IMR-90 (cell line): ENCODE data around the gene RPN1. TPM values are rescaled to one million over a fixed set of nuclear protein-coding genes. Genes with fewer than 3 reads are reported as not detected.
A peak's percentile ranks its signal among the peaks of the same experiment; 100 is the strongest.

Experiments used
- ATAC-seq: fragments of 200-7000 bp; cut with Tn5 transposase; 2 replicates; pipeline ENCODE4 v1.9.1; 2020; ENCODE audit warnings: low read depth, mild to moderate bottlenecking, moderate library complexity
- BruUV-seq: library from RNA; stranded (reverse); fragments of 400-500 nt; replicated peaks from 2 replicates; lab custom pipeline; 2021; lab: Mats Ljungman, UMichigan
- CTCF ChIA-PET: fragments of 300-600 bp; formaldehyde crosslinking; extraction: SDS; loops from one replicate; lab custom pipeline; 2021; ENCODE audit warnings: antibody characterized with exemption; lab: Yijun Ruan, JAX
- POLR2A ChIA-PET: fragments of 300-600 bp; sonication (Branson Sonifier 250); formaldehyde crosslinking; loops from one replicate; lab custom pipeline; 2022; ENCODE audit warnings: antibody characterized with exemption; ENCODE audit not compliant: unreplicated experiment; lab: Charles Lee
- DNase-seq: peaks from one replicate; pipeline ENCODE4 v3.0.0; 2013
- H2AFZ ChIP-seq: replicated peaks from 2 replicates; pipeline ENCODE3; 2013; ENCODE audit warnings: low read length, mild to moderate bottlenecking; ENCODE audit not compliant: poor library complexity
- H2AK5ac ChIP-seq: 2 replicates; pipeline ENCODE4 v1.6.1; 2013; ENCODE audit warnings: low read depth, low read length, inconsistent platforms
- H2AK9ac ChIP-seq: replicated peaks from 2 replicates; pipeline ENCODE3; 2013; ENCODE audit warnings: mild to moderate bottlenecking, low read depth, low read length, moderate library complexity; ENCODE audit not compliant: poor library complexity
- H2BK120ac ChIP-seq: 2 replicates; pipeline ENCODE4 v1.6.1; 2013; ENCODE audit warnings: low read depth, low read length, inconsistent platforms
- H2BK15ac ChIP-seq: 3 replicates; pipeline ENCODE4 v1.6.1; 2013; ENCODE audit warnings: low read depth, low read length, inconsistent platforms
- H2BK20ac ChIP-seq: 2 replicates; pipeline ENCODE4 v1.6.1; 2013; ENCODE audit warnings: low read depth, mild to moderate bottlenecking, inconsistent platforms, low read length, moderate library complexity
- H2BK5ac ChIP-seq: 2 replicates; pipeline ENCODE4 v1.6.1; 2013; ENCODE audit warnings: mild to moderate bottlenecking, low read depth, low read length, inconsistent platforms; ENCODE audit not compliant: poor library complexity, severe bottlenecking
- H3K14ac ChIP-seq: replicated peaks from 2 replicates; pipeline ENCODE4 v1.6.1; 2013; ENCODE audit warnings: low read depth, low read length, inconsistent platforms
- H3K18ac ChIP-seq: 2 replicates; pipeline ENCODE4 v1.6.1; 2013; ENCODE audit warnings: low read depth, low read length, control low read depth
- H3K23ac ChIP-seq: 2 replicates; pipeline ENCODE4 v1.6.1; 2013; ENCODE audit warnings: low read depth, low read length, inconsistent platforms
- H3K27ac ChIP-seq: 2 replicates; pipeline ENCODE4 v1.5.1; 2013; ENCODE audit warnings: mild to moderate bottlenecking, control low read depth, low read length; ENCODE audit not compliant: insufficient read depth
- H3K27me3 ChIP-seq: 2 replicates; pipeline ENCODE4 v1.6.1; 2013; ENCODE audit warnings: low read length; ENCODE audit not compliant: control insufficient read depth, insufficient read depth
- H3K36me3 ChIP-seq: 2 replicates; pipeline ENCODE4 v1.6.1; 2013; ENCODE audit warnings: low read length, mixed read lengths; ENCODE audit not compliant: control insufficient read depth, insufficient read depth
- H3K4ac ChIP-seq: 2 replicates; pipeline ENCODE4 v1.6.1; 2013; ENCODE audit warnings: low read depth, low read length, inconsistent platforms
- H3K4me1 ChIP-seq: 2 replicates; pipeline ENCODE4 v1.6.1; 2013; ENCODE audit warnings: low read length, mixed read lengths; ENCODE audit not compliant: control insufficient read depth, insufficient read depth
- H3K4me2 ChIP-seq: 2 replicates; pipeline ENCODE4 v1.6.1; 2013; ENCODE audit warnings: low read depth, mild to moderate bottlenecking, control low read depth, low read length, moderate library complexity
- H3K4me3 ChIP-seq: 2 replicates; pipeline ENCODE4 v1.5.1; 2013; ENCODE audit warnings: low read depth, mild to moderate bottlenecking, control low read depth, low read length, moderate library complexity; ENCODE audit not compliant: insufficient read depth
- H3K56ac ChIP-seq: 2 replicates; pipeline ENCODE4 v1.6.1; 2013; ENCODE audit warnings: low read length, inconsistent platforms; ENCODE audit not compliant: insufficient read depth; ENCODE audit errors: extremely low read depth
- H3K79me1 ChIP-seq, 2 experiments: 2 replicates each; pipeline ENCODE4 v1.6.1; 2013; ENCODE audit warnings: low read length in 2 of 2, inconsistent platforms in 1 of 2, low read depth in 1 of 2
- H3K9ac ChIP-seq: 2 replicates; pipeline ENCODE4 v1.6.1; 2013; ENCODE audit warnings: low read depth, low read length, control low read depth
- H3K9me1 ChIP-seq: 2 replicates; pipeline ENCODE4 v1.6.1; 2013; ENCODE audit warnings: low read length, inconsistent platforms; ENCODE audit not compliant: insufficient read depth
- H3K9me3 ChIP-seq: 2 replicates; pipeline ENCODE4 v1.6.1; 2013; ENCODE audit warnings: low read length; ENCODE audit not compliant: control insufficient read depth, insufficient read depth
- H4K20me1 ChIP-seq: 2 replicates; pipeline ENCODE4 v1.6.1; 2013; ENCODE audit warnings: low read length, inconsistent platforms; ENCODE audit not compliant: insufficient read depth
- H4K5ac ChIP-seq: 2 replicates; pipeline ENCODE4 v1.6.1; 2013; ENCODE audit warnings: mild to moderate bottlenecking, low read depth, low read length, control low read depth
- H4K8ac ChIP-seq, 2 experiments: 2 replicates each; pipeline ENCODE4 v1.6.1; 2013; ENCODE audit warnings: low read depth in 2 of 2, low read length in 2 of 2, control low read depth in 1 of 2, inconsistent platforms in 1 of 2
- H4K91ac ChIP-seq: 2 replicates; pipeline ENCODE4 v1.6.1; 2013; ENCODE audit warnings: low read depth, low read length, inconsistent platforms; ENCODE audit not compliant: insufficient read depth
- CEBPB ChIP-seq: IDR thresholded peaks from 2 replicates; pipeline ENCODE4 v1.6.1; 2012; ENCODE audit warnings: low read depth, low read length, improper control_type of control experiment
- CHD1 ChIP-seq: IDR thresholded peaks from 2 replicates; pipeline ENCODE4 v1.6.1; 2012; ENCODE audit warnings: low read depth, low read length, improper control_type of control experiment
- FOS ChIP-seq: fragments of 150-350 bp; IDR thresholded peaks from 2 replicates; pipeline ENCODE4 v1.6.1; 2016; ENCODE audit warnings: low read depth, low read length
- MAFK ChIP-seq: IDR thresholded peaks from 2 replicates; pipeline ENCODE4 v1.6.1; 2012; ENCODE audit warnings: low read depth, low read length, improper control_type of control experiment
- NFE2L2 ChIP-seq: fragments of 150-350 bp; IDR thresholded peaks from 2 replicates; pipeline ENCODE4 v1.6.1; 2016; ENCODE audit warnings: low read depth, mild to moderate bottlenecking, low read length
- POLR2A ChIP-seq: IDR thresholded peaks from 2 replicates; pipeline ENCODE4 v1.6.1; 2012; ENCODE audit warnings: mild to moderate bottlenecking, low read depth, low read length
- RAD21 ChIP-seq: IDR thresholded peaks from 2 replicates; pipeline ENCODE4 v1.6.1; 2012; ENCODE audit warnings: low read length, improper control_type of control experiment
- SMC3 ChIP-seq: fragments of 150-350 bp; IDR thresholded peaks from 2 replicates; pipeline ENCODE4 v1.6.1; 2016; ENCODE audit warnings: low read depth, mild to moderate bottlenecking, antibody characterized with exemption, low read length, moderate library complexity
- USF2 ChIP-seq: fragments of 150-350 bp; IDR thresholded peaks from 2 replicates; pipeline ENCODE4 v1.6.1; 2017; ENCODE audit warnings: mild to moderate bottlenecking, antibody characterized with exemption, low read length, low read depth
- WGBS, 2 experiments: methylation state at CpG; one replicate each; pipeline versions ENCODE4 v1.1.5 to v1.1.7; 2013; ENCODE audit warnings: missing lambda C conversion rate in 2 of 2; ENCODE audit not compliant: insufficient read length in 1 of 2; ENCODE audit errors: extremely low coverage in 2 of 2; 5-methylcytosine and 5-hydroxymethylcytosine counted together
- dilution Hi-C: fragments of 300-500 bp; cut with HindIII; formaldehyde crosslinking; loops from one replicate; pipeline ENCODE4 v1.14.3; 2018; ENCODE audit warnings: low sequenced_read_pairs; ENCODE audit not compliant: unreplicated experiment
- in situ Hi-C: fragments of 300-500 bp; cut with MboI; formaldehyde crosslinking; loops from 3 replicates; pipeline ENCODE4 v1.14.3; 2019; ENCODE audit warnings: low sequenced_read_pairs, inconsistent platforms, mixed read lengths
- intact Hi-C: fragments of 100-400 bp; cut with micrococcal nuclease; formaldehyde crosslinking; loops from 2 replicates; pipeline ENCODE4 v1.10.0; 2022
- polyA plus RNA-seq, 3 experiments: library from polyadenylated mRNA; depleted of rRNA; stranded (reverse); fragments of >200 nt; gene quantifications; 2 replicates each; pipeline ENCODE4 v1.2.3, GENCODE V29; 2012; ENCODE audit warnings: low replicate concordance in 1 of 3
- total RNA-seq: library from RNA; depleted of rRNA; stranded (reverse); fragments of >200 nt; gene quantifications from 2 replicates; pipeline ENCODE4 v1.2.3, GENCODE V29; 2012
- TF ChIP-seq, protein P1 (sequence below): conservative IDR thresholded peaks from 2 replicates; pipeline ENCODE4 v1.5.1; 2012; ENCODE audit warnings: mild to moderate bottlenecking, low read depth, low read length, improper control_type of control experiment
- TF ChIP-seq, protein P2 (sequence below): fragments of 150-350 bp; IDR thresholded peaks from 2 replicates; pipeline ENCODE4 v1.6.1; 2016; ENCODE audit warnings: low read depth, mild to moderate bottlenecking, low read length, moderate library complexity, borderline replicate concordance

RPN1 gene
- total and polyA plus RNA-seq, 2 of the 4 experiments (the other 2 are of a cell fraction) = 252 to 736 TPM

- peak overlapping the region; percentile 8; the same call in 1 of the 2 replicates for H3K56ac ChIP-seq
- peaks cover 19% of the 10 kb centered on the region for H3K9me1 ChIP-seq
- POLR2A ChIA-PET = no interaction called here
- H4K8ac ChIP-seq = peak overlapping the region; percentile 17 to 76; a peak in 3 of 4 replicates
- peak overlapping the region; percentile 66 for H2BK120ac ChIP-seq
- H4K20me1 ChIP-seq = peaks cover 3% of the 10 kb centered on the region; the same call in 1 of the 2 replicates
- 0 out of 2 replicates have a peak overlapping the region, but pooled peaks have one; percentile 9 for H3K23ac ChIP-seq
- no peaks in the 10 kb centered on the region for H3K9me3 ChIP-seq
- H2AFZ ChIP-seq = peak overlapping the region; percentile 50
- H3K4ac ChIP-seq = peak overlapping the region; percentile 74
- peaks cover 40% of the 10 kb centered on the region for H3K36me3 ChIP-seq
- intact Hi-C loops (no loop called here), in situ Hi-C loops (no loop called here), dilution Hi-C loops (no loop called here)
- H3K4me2 ChIP-seq = peak overlapping the region; percentile 58; the same call in 1 of the 2 replicates
- peak overlapping the region; percentile 59 for H3K27ac ChIP-seq
- ATAC-seq = peak; percentile 37
- no peak overlapping the region; the same call in 1 of the 2 replicates for H3K18ac ChIP-seq
- peak overlapping the region; percentile 51; the same call in 1 of the 2 replicates for H3K14ac ChIP-seq
- no peaks in the 10 kb centered on the region for H3K27me3 ChIP-seq
- H3K4me3 ChIP-seq = no peak overlapping the region
- peak overlapping the region; percentile 71; the same call in 1 of the 2 replicates for H2BK20ac ChIP-seq
- H4K91ac ChIP-seq = peak overlapping the region; percentile 53
- peak overlapping the region; percentile 49 for H2AK5ac ChIP-seq
- peak overlapping the region; percentile 87 for H4K5ac ChIP-seq
- CTCF ChIA-PET = no interaction called here
- H2BK15ac ChIP-seq = peak overlapping the region; percentile 23; the same call in 1 of the 3 replicates
- H3K79me1 ChIP-seq = peaks cover 27 to 74% of the 10 kb centered on the region in 2 experiments
- TF ChIP-seq RAD21 (no peak), CEBPB (peak; percentile 96), FOS (peak; percentile 58), NFE2L2 (no peak), SMC3 (no peak), MAFK (peak; percentile 77), USF2 (peak; percentile 63), CHD1 (no peak), POLR2A (no peak)
- TF ChIP-seq, protein P1, sequence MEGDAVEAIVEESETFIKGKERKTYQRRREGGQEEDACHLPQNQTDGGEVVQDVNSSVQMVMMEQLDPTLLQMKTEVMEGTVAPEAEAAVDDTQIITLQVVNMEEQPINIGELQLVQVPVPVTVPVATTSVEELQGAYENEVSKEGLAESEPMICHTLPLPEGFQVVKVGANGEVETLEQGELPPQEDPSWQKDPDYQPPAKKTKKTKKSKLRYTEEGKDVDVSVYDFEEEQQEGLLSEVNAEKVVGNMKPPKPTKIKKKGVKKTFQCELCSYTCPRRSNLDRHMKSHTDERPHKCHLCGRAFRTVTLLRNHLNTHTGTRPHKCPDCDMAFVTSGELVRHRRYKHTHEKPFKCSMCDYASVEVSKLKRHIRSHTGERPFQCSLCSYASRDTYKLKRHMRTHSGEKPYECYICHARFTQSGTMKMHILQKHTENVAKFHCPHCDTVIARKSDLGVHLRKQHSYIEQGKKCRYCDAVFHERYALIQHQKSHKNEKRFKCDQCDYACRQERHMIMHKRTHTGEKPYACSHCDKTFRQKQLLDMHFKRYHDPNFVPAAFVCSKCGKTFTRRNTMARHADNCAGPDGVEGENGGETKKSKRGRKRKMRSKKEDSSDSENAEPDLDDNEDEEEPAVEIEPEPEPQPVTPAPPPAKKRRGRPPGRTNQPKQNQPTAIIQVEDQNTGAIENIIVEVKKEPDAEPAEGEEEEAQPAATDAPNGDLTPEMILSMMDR = no peak
- TF ChIP-seq, protein P2, sequence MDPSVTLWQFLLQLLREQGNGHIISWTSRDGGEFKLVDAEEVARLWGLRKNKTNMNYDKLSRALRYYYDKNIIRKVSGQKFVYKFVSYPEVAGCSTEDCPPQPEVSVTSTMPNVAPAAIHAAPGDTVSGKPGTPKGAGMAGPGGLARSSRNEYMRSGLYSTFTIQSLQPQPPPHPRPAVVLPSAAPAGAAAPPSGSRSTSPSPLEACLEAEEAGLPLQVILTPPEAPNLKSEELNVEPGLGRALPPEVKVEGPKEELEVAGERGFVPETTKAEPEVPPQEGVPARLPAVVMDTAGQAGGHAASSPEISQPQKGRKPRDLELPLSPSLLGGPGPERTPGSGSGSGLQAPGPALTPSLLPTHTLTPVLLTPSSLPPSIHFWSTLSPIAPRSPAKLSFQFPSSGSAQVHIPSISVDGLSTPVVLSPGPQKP = no peak
- peak; percentile 96 for DNase-seq
- peak overlapping the region; percentile 79 for H2BK5ac ChIP-seq
- H3K9ac ChIP-seq = no peak overlapping the region; the same call in 1 of the 2 replicates
- H2AK9ac ChIP-seq = peak overlapping the region; percentile 18
- BruUV-seq = no TSS peak
- no CpG with 5 or more reads among the region's 7 CpGs for WGBS, 2 experiments
- peaks cover 14% of the 10 kb centered on the region for H3K4me1 ChIP-seq
Measured at GRCh38 chr3:128619146-128619890, 31.3 kb downstream of the RPN1 start.
